Stimulated activated CD4-positive, alpha-beta T cell treated with anti-CD3 and anti-CD28 coated beads, Interleukin-4, amount 100 ng/mL, for 1 hour (primary cell): ENCODE data around the gene SHROOM3.
"Not testable (repeated sequence)": the region's sequence is repeated elsewhere in the genome, so short reads cannot be mapped to it uniquely, and the experiment has no call there.

ENCODE experiments used
- DNase-seq: peaks from one replicate; pipeline ENCODE4 v3.0.0-alpha.2; 2020

The SHROOM3 gene

GRCh38 chr4:76434901-76435527, at the start of gene SHROOM3:
Gene SHROOM3, plus strand, starts transcription at chr4:76435229. Its CDS starts 824 bp downstream, at chr4:76436053.
- DNase-seq, result no peak

- DNase-seq, result no peak
These were observed 49.1 kb upstream of the SHROOM3 start for GRCh38 chr4:76385974-76386373.

GRCh38 chr4:76386566-76387305, 48.3 kb upstream of the SHROOM3 start:
- no peak for DNase-seq

- no peak for DNase-seq
These were observed 46.7 kb upstream of the SHROOM3 start for GRCh38 chr4:76388160-76388908.

GRCh38 chr4:76401654-76402053, 33.4 kb upstream of the SHROOM3 start:
- no peak for DNase-seq

GRCh38 chr4:76406081-76406480, 28.9 kb upstream of the SHROOM3 start:
- no peak for DNase-seq

GRCh38 chr4:76407440-76408119, 27.4 kb upstream of the SHROOM3 start:
- no peak for DNase-seq

GRCh38 chr4:76410636-76411035, 24.4 kb upstream of the SHROOM3 start:
- no peak for DNase-seq

- no peak for DNase-seq
These were observed 14.8 kb upstream of the SHROOM3 start for GRCh38 chr4:76420188-76420761.

GRCh38 chr4:76420762-76421581, 14.1 kb upstream of the SHROOM3 start, which contains the start of gene CCDC158:
Gene CCDC158, minus strand, starts transcription at chr4:76421141. Its CDS starts 17,934 bp downstream, at chr4:76403207.
- peak; percentile 10 for DNase-seq

GRCh38 chr4:76423159-76423558, 11.9 kb upstream of the SHROOM3 start:
- DNase-seq, result not testable (repeated sequence)

- DNase-seq, result no peak
These were observed 8.8 kb upstream of the SHROOM3 start for GRCh38 chr4:76426272-76426671.

- no peak for DNase-seq
These were observed 5.4 kb upstream of the SHROOM3 start for GRCh38 chr4:76429636-76430035.

GRCh38 chr4:76430519-76431388, 4.3 kb upstream of the SHROOM3 start:
- no peak for DNase-seq

GRCh38 chr4:76435528-76436319, 695 bp downstream of the SHROOM3 start:
- no peak for DNase-seq

- no peak for DNase-seq
These were observed 4.5 kb downstream of the SHROOM3 start for GRCh38 chr4:76439491-76439890.

- DNase-seq, result no peak
These were observed 6.9 kb downstream of the SHROOM3 start for GRCh38 chr4:76441881-76442280.

GRCh38 chr4:76442807-76443206, 7.8 kb downstream of the SHROOM3 start:
- DNase-seq, result no peak

- DNase-seq, result no peak
These were observed 8.3 kb downstream of the SHROOM3 start for GRCh38 chr4:76443376-76443775.

GRCh38 chr4:76445911-76446310, 10.9 kb downstream of the SHROOM3 start:
- DNase-seq, result no peak
